ENCODE data around the gene MMS19. TPM values are rescaled to one million over a fixed set of nuclear protein-coding genes. Genes with fewer than 3 reads are reported as not detected.

Gene MMS19
- total RNA-seq, 1 donor from 2014 or later = 88.1 TPM

DNA sequence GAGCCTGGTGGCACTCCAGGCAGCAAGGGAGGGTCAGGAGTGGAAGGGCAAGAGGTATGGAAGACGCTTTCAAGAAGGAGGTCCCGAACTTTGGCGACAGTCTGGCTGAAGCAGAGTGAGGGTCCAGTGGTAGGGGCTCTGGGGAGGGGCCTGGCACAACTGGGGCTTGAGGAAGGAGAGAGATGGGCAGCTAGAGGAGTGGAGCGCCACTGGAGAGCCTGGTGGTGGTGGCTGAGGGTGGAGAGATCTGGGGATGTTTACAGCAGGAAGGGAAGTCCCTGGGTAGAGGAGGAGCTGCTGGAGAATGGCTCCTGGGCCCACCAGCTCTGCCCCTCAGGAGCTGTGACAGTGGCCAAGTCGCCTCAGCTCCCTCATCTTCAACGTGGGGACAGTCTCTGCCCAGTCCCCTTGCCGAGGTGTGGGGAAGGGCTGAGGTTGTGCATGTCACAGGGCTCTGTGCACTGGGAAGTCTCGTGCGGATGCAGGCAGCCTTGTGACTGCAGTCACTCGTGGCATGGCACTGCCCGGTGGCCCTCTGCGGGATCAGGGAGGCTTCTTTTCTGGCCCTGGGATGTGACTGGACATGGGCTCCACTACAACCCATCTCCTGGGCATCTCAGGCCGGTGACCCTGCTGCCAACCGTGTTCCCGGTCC, 19.0 kb upstream of the MMS19 start:
- Mint-ChIP-seq H3K4me3 (no peak overlapping the region), H3K27ac (no peak overlapping the region), H3K36me3 (no peaks in the 10 kb centered on the region), H3K4me1 (peaks cover 4% of the 10 kb centered on the region), H3K27me3 (ENCODE audit: low read depth) (no peaks in the 10 kb centered on the region), H3K9me3 (no peaks in the 10 kb centered on the region)
- DNase-seq (ENCODE audit: low spot score in 2 of 2, unreplicated experiment in 2 of 2) = no peak
- TF ChIP-seq CTCF (IDR thresholded peaks at IDR 0.05; ENCODE audit: unreplicated experiment) = no peak

DNA sequence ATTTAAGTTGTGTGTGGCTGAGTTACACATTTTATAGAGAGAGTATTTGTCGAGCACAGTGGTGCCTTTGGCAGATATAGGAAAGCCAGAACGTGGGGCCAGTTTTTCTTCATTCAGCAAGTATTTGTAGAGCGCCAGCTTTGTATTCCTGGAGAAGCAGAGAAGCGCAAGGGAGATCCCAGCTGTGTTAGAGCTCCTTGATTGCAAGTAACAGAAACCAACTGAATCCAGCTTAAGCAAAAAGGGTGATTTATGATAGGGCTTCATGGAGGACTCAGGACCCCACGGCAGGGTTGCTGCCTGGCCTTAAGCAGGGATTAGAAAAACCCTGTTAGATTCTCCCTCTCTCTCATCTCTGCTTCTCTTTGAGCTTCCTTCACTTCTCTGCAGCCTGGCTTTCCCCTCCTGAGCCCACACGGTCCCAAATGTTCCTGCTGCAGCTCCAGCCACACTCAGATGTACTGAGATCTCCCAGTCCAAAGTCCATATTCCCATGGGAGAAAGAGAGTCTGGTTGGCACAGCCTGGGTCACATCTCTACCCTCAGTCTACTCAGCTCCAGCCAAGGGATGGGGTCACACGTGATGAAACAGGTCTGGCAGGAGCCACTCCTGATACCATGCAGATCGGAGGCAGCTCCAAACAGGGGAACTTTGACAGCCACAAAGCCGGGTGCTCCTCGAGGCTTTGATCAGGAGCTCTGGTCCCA, 17.2 kb upstream of the MMS19 start:
- DNase-seq (ENCODE audit: low spot score in 2 of 2, unreplicated experiment in 2 of 2) = no peak
- no peaks in the 10 kb centered on the region for H3K9me3 Mint-ChIP-seq
- H3K27me3 Mint-ChIP-seq (ENCODE audit: low read depth) = no peaks in the 10 kb centered on the region
- H3K27ac Mint-ChIP-seq = no peak overlapping the region
- peaks cover 4% of the 10 kb centered on the region for H3K4me1 Mint-ChIP-seq
- no peaks in the 10 kb centered on the region for H3K36me3 Mint-ChIP-seq
- no peak for TF ChIP-seq CTCF (IDR thresholded peaks at IDR 0.05; ENCODE audit: unreplicated experiment)
- no peak overlapping the region for H3K4me3 Mint-ChIP-seq

- DNase-seq (ENCODE audit: low spot score in 2 of 2, unreplicated experiment in 2 of 2) = no peak
- Mint-ChIP-seq H3K9me3 (no peaks in the 10 kb centered on the region), H3K27me3 (ENCODE audit: low read depth) (no peaks in the 10 kb centered on the region), H3K36me3 (no peaks in the 10 kb centered on the region), H3K4me1 (peaks cover 4% of the 10 kb centered on the region), H3K27ac (no peak overlapping the region), H3K4me3 (no peak overlapping the region)
- TF ChIP-seq CTCF (IDR thresholded peaks at IDR 0.05; ENCODE audit: unreplicated experiment) = no peak
Observed at GRCh38 chr10:97514344-97514743, 16.1 kb upstream of the MMS19 start.

DNA sequence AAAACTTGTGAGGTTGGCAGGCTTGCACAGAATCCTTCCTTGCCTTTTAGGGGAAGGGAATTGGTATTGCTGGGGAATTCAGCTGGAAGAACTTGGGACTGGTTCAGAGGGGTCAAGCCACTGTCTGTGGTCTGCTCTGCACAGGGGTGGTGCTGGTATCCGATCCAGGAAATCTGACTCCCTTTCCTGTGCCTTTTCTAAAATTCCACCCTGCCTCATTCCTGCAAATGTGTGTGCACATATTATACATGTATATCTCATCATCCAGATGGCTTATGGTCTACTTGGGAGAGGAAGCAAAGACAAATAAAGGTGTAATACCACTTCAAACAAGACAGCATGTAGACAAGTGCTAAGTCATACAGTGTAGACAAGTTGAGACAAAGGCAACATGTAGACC, 14.8 kb upstream of the MMS19 start:
- Mint-ChIP-seq H3K27ac (no peak overlapping the region), H3K36me3 (no peaks in the 10 kb centered on the region), H3K27me3 (ENCODE audit: low read depth) (no peaks in the 10 kb centered on the region), H3K4me1 (no peaks in the 10 kb centered on the region), H3K4me3 (no peak overlapping the region), H3K9me3 (no peaks in the 10 kb centered on the region)
- no peak for TF ChIP-seq CTCF (IDR thresholded peaks at IDR 0.05; ENCODE audit: unreplicated experiment)
- no peak for DNase-seq (ENCODE audit: low spot score in 2 of 2, unreplicated experiment in 2 of 2)

DNA sequence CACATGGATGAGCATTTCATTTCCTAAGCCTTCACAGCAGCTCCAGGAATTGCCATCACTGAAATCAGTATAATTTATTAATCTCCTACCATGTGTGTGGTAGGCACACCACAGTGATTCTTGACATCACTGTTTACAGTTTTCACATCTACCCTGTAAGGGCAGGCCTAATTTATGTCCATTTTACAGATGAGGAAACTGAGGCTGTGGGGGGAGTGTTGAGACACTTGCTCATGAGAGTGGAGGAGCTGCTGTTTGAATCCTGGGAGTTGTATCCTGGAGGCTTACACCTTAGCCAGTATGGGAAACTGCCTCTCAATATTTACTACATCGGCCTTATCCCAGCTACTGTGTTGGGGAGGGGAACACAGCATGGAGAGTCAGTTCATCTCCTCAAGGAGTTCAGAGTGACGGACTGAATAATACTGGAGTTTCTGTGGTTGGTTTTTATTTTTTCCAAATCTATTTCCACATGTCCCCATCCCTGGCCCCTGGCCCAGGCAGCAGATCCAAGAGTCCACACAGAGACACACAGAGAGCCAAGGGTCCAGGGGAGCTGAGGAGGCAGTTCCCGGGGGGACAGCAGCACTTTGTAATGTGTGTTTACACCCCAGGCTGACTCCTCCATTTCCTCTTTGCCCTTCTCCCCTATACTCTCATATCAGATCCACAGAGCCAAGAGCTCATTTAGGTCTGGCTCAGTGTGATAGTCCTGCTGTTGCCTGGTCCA, 13.7 kb upstream of the MMS19 start:
- Mint-ChIP-seq H3K4me1 (no peaks in the 10 kb centered on the region), H3K27ac (no peak overlapping the region), H3K27me3 (ENCODE audit: low read depth) (no peaks in the 10 kb centered on the region), H3K4me3 (no peak overlapping the region), H3K9me3 (no peaks in the 10 kb centered on the region), H3K36me3 (no peaks in the 10 kb centered on the region)
- no peak for DNase-seq (ENCODE audit: low spot score in 2 of 2, unreplicated experiment in 2 of 2)
- no peak for TF ChIP-seq CTCF (IDR thresholded peaks at IDR 0.05; ENCODE audit: unreplicated experiment)

Data from mesothelial cell of epicardium (in vitro differentiated cells).